HG02571 (cell line): ENCODE results near the gene NAP1L2.
A peak's percentile ranks its signal among the peaks of the same experiment; 100 is the strongest.
"Not testable (repeated sequence)": the region's sequence is repeated elsewhere in the genome, so short reads cannot be mapped to it uniquely, and the experiment has no call there.

Source experiments
- ATAC-seq: cut with Tn5 transposase; IDR thresholded peaks from one replicate; pipeline ENCODE4 v1.9.1; 2021; ENCODE audit warnings: mild to moderate bottlenecking, moderate library complexity; ENCODE audit not compliant: unreplicated experiment

Gene NAP1L2, protein sequence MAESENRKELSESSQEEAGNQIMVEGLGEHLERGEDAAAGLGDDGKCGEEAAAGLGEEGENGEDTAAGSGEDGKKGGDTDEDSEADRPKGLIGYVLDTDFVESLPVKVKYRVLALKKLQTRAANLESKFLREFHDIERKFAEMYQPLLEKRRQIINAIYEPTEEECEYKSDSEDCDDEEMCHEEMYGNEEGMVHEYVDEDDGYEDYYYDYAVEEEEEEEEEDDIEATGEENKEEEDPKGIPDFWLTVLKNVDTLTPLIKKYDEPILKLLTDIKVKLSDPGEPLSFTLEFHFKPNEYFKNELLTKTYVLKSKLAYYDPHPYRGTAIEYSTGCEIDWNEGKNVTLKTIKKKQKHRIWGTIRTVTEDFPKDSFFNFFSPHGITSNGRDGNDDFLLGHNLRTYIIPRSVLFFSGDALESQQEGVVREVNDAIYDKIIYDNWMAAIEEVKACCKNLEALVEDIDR

DNA sequence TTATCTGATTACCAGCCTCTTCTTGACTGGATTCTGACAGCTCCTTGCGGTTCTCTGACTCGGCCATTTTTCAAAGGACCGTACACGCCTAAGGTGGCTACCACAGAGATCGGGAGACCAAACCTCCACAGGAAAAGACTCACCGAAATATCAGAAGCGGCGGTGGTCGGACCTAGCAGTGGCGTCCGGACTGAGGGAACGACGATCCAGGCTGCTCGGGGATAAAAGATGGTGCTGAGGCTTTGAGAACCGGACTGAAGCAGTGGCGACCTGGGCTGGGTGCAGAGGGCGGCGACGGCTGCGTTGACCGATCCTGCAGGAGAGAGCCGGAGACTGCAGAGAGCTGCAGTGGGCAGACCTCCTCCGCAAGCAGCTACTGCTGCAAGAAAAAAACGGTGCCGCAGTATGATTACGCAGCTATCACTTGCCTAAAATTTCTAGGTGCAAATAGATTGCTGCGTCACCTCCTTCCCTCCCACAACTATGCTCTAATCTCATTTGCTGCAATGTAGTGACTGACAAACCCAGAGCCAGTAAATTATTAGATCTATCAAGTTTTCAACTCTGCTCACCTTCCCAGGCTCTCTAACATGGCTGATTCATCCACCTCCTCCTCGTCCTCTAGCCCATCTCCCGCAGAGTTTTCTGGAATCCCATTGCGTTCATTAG is at the start of gene NAP1L2:
Gene NAP1L2 (minus strand): TSS at position 426 of the 669 bp plus-strand sequence. CDS start 359 bp downstream, at position 67.
- ATAC-seq = peak; percentile 89

DNA sequence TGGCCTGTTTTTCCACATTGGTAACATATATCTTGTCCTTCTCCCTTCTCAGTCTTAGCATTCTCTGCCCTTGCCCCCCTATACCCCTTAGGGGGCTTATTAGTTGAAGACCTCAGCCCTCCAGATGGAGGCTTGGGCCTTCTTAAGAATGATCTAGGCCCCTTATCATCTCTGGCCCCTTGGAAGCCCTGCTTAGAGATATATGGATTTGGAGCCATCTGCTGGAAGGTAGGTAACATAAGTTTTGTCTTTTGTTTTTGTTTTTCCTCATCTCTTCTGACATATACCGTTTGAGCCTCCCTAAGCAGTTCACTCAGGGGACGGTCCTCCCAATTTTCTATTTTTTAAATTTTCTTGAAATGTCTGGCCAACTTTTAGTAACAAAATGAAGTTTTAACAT is 48.3 kb upstream of the NAP1L2 start:
- ATAC-seq = no peak

DNA sequence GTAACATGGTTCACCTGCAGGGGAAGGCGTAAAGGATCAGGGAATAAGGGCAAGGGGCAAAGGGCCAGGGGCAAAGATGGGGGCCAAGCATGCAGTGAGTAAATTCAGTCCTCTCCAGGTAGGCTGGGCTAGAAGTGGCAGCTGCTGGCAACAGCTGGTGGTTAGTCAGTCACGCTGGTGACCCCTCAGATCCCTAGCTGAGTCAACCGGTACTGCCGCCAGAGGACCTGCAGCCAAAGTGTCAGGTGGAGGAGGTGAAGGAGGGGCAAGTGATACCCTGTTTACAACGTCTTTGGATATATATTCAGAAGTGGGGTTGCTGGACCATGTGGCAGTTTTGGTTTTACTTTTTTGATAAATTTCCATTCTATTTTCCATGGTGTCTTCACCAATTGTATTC is 24.6 kb upstream of the NAP1L2 start:
- ATAC-seq = no peak

DNA sequence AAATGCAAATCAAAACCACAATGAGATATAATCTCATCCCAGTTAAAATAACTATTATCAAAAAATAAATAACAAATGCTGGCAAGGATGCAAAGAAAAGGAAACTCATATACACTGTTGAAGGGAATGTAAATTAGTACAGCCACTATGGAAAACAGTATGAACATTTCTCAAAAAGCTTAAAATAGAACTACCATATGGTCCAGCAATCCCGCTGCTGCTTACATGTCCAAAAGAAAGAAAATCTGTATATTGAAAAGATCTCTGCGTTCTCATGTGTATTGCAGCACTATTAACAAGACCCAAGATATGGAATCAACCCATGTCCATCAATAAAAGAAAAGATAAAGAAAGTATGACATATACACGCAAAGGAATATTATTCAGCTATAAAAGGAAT is 3.0 kb upstream of the NAP1L2 start:
- ATAC-seq = no peak

DNA sequence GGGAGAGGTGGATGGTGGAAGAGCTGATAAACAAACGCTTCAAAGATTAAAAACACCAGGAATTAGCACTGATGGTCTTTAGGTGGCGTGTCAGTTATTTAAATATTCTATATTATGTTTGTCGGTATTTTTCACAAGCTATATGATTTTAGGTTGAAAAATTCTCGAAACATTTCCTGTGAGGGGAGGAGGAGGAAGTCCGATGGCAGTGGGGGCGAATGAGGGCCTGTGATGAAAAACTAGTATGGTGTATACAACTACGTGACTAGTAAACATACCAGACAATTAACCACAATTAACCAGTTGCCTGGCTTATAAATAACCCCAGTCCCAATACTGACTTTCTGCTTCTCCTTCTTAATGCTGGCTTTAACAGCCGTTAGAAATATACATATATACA is 595 bp upstream of the NAP1L2 start:
- ATAC-seq = no peak

DNA sequence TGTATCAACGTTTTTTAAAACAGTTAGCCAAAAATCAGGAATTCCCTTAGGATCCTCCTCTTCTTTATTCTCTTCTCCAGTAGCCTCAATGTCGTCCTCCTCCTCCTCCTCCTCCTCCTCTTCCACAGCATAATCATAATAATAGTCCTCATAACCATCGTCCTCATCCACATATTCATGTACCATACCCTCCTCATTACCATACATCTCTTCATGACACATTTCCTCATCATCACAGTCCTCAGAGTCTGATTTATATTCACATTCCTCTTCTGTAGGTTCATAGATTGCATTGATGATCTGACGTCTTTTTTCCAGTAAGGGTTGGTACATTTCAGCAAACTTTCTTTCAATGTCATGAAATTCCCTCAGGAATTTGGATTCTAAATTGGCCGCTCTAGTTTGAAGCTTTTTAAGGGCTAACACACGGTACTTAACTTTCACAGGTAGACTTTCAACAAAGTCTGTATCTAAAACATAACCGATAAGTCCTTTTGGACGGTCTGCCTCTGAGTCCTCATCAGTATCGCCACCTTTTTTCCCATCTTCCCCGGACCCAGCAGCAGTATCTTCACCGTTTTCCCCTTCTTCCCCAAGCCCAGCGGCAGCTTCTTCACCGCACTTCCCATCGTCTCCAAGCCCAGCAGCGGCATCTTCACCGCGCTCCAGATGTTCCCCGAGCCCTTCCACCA is 771 bp downstream of the NAP1L2 start:
- no peak for ATAC-seq

DNA sequence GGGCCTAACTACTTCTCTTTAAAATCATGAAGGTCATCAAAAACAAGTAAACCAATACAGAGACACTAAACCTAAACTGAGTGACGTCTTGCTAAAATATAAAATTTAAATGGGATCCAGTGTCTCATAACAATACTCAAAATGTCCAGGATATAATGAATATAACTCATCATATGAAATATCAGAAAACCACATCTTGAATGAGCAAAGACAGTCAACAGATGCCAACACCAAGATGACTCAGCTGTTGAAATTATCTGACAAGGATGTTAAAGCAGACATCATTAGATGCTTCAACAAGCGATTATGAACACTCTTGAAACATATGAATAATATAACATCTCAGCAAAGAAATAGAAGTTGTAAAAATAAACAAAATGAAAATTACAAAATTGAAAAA is 8.3 kb downstream of the NAP1L2 start:
- ATAC-seq = no peak

DNA sequence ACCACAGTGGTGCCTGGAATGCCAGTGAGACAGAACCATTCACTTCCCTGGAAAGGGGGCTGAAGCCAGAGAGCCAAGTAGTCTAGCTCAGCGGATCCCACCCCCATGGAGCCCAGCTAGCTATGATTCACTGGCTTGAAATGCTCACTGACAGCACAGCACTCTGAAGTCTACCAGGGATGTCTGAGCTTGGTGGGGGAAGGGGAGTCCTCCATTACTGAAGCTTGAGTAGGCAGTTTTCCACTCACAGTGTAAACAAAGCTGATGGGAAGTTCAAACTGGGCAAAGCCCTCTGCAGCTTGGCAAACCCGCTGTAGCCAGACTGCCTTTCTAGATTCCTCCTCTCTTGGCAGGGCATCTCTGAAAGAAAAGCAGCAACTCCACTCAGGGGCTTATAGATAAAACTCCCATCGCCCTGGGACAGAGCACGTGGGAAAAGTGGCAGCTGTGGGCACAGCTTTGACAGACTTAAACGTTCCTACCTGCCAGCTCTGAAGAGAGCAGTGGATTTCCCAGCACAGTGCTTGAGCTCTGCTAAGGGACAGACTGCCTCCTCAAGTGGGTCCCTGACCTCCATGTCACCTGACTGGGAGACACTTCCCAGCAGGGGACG is 32.0 kb downstream of the NAP1L2 start:
- no peak for ATAC-seq

DNA sequence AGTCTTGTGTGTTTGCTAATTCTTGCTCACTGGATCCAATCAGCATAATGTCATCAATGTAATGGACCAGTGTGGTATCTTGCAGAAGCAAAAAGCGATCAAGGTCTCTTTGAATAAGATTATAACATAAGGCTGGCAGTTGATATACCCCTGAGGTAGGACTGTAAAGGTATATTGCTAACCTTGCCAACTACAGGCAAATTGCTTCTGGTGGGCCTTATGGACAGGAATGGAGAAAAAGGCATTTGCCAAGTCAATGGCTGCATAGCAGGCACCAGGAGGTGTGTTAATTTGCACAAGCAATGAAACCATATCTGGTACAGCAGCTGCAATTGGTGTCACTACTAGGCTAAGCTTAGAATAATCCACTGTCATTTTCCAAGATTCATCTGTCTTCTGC is 45.7 kb downstream of the NAP1L2 start:
- ATAC-seq = not testable (repeated sequence)
